22Rv1 (cell line): ENCODE measurements around the gene UNC5B.

Experiments
- CTCF ChIP-seq: fragments of 450-650 bp; IDR thresholded peaks from 2 replicates; pipeline ENCODE4 v1.5.1; 2017; ENCODE audit warnings: mild to moderate bottlenecking
- ZFX ChIP-seq: fragments of 450-650 bp; IDR thresholded peaks from 2 replicates; pipeline ENCODE4 v1.6.1; 2017; ENCODE audit warnings: antibody characterized with exemption, borderline replicate concordance

GRCh38 chr10:71239946-71240795, 27.8 kb downstream of the UNC5B start:
- TF ChIP-seq CTCF = no peak
- TF ChIP-seq ZFX = no peak
